Activated gamma-delta T cell (primary cell): ENCODE data around the gene ARL1.
A peak's percentile ranks its signal among the peaks of the same experiment; 100 is the strongest.
"Not testable (repeated sequence)": the region's sequence is repeated elsewhere in the genome, so short reads cannot be mapped to it uniquely, and the experiment has no call there.

Source experiments
- DNase-seq: peaks from one replicate; lab custom pipeline; 2025; lab: John Stamatoyannopoulos, UW
- total RNA-seq, 2 donors: gene quantifications; one replicate each; lab custom pipeline; 2026; lab: John Stamatoyannopoulos, UW

ARL1 gene
- total RNA-seq = 36.3 to 38.4 reads per million in 2 donors

DNA sequence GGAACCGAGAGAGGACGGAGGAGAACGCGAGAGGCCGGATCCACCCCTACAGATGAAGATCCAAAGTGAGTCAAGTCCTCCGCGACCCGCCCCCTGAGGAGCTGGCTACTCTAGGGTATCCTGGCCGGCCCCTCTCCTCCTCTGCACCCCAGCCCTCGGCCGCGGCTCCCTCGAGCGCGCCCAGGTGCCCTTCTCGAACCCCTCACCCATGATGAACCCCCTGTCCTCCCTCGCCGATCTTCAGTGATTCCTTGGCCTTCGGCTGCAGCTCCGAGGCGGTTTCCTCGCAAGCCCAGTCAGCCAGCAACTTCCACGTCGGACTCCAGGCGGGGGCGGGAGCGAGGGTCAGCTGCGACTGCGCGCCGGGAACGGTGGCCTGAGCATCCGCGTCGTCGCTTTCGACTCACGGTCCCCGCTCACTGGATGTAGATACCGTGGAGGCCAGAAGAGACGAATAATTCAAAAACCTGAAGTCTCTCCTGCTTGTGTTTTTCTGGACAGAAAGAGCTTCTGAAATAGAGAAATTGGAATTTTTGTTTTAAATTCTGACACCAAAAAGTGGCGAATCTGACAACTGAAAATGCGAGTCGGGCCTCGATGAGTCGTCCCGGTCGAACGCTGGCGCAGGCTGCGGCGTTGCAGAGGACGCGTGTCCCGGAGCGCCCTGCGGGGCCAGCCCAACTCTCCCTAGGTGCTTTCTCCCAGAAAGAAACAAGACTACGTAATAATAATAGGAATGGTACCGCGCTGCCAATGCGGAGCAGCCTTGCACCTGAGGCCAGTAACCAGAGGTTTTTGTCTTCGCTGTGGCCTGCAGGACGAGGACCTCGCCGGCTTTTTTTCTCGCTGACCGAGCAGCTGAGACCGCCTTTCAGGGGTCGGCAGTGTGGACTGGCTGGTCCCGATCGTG, at the start of gene ARL1:
Gene ARL1 (minus strand): TSS at position 337 of the 910 bp plus-strand sequence. CDS start 127 bp downstream, at position 210.
- DNase-seq = peak; percentile 64

DNA sequence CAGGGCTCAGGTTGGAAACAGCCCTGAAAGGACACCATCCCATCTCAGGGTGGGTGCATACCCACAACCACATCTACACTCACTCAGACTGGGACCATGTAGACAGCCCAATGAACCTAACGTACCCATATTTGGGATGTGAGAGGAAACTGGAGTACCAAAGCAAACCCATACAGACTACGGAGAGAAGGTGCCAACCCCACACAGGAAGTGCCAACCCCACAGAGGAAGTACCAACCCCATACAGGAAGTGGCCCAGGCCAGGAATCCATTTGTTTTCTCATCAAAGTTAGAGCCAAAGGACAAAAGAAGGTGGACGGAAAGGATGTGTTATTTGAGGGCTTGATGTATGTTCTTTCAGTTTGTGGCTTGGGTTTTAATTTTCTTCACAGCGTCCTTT, 48.1 kb upstream of the ARL1 start:
- DNase-seq = no peak

DNA sequence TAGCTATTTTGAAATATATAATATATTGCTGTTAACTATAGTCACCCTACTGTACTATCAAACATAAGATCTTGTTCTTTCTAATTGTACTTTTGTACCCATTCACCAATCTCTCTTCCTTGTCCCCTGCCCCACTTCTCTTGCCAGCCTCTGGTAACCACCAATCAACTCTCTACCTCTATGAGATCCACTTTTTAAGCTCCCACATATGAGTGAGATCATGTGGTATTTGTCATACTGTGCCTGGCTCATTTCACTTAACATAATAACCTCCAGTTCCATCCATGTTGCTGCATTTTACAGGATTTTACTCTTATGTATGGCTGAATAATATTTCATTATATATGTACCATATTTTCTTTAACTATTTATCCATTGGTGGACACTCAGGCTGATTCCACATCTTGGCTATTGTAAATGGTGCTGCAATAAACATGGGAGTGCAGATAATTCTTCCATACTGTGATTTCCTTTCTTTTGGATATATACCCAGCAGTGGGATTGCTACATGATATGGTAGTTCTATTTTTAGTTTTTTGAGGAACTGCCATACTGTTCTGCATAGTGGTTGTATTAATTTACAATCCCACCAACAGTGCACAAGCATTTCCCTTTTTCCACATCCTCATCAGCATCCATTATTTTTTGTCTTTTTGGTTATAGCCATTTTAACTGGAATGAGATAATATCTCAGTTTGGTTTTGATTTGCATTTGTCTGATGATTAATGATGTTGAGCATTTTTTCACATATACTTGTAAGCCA, 34.1 kb upstream of the ARL1 start:
- DNase-seq = no peak

DNA sequence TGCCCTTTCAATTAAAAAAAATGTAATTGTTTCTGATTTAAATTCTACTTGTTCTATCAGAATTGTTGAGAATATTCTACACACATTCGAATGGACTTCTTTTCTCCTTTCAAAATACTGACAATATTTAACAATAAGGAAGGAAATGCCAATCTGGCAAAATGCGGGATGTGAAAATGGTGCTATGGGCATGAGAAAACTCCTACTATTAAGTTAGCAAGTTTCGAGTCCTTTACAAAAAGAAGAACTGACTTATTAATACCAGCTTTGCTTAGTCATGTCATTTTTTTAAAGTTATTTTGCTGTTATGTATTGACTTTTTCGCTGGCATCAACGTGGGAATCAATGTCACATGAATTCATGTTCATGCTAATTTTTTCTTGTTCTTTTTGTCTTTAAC, 31.7 kb upstream of the ARL1 start:
- DNase-seq = no peak

DNA sequence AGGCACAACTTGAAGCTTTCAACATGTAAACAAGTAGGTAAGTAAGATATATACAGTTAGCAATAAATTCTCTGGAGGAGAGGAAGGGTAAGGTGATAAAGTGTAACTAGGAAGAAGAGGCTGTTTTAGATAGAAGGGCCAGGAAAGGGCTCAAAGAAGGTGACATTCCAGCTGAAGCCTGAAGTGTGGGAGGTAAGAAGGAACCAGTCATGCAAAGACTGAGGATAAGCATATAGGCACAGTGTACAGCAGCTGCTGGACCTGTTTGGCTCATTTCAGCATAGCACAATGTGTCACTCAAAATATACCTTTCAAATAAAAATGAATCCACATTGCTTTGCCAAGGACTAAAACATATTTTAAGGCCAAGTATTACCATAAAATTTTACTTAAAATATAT, 28.6 kb upstream of the ARL1 start:
- no peak for DNase-seq

DNA sequence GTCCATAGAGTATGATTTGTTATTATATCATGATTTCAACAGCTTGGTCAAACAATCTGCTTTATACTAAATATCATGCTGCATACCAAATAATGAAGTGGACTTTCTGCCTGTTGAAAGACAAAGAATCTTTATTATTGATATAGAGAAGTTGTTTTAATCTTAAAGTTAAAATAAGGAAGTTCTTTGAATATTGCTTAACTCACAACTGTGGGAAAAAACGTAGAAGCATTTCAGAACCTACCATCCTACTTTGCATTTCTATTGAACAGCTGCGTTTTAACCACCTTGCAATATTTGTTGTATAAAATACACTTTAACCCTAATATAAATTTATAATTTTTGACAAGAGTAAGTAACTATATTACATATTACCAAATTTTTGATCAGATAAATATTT, 22.9 kb upstream of the ARL1 start:
- DNase-seq = no peak

DNA sequence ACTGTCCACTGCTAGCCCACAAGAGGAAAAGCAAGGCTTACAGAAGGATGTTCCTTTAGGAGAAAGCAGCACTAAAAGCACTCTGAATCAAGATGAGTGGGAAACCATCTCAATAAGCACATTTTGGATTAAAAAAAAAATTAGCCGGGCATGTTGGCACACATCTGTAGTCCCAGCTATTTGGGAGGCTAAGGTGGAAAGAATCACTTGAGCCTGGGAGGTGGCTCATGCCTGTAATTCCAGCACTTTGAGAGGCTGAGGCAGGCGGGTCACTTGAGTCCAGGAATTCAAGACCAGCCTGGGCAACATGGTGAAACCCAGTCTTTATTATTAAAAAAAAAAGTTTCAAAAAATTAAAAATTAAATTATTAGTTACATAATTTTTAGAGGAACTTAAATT, 17.0 kb upstream of the ARL1 start:
- no peak for DNase-seq

DNA sequence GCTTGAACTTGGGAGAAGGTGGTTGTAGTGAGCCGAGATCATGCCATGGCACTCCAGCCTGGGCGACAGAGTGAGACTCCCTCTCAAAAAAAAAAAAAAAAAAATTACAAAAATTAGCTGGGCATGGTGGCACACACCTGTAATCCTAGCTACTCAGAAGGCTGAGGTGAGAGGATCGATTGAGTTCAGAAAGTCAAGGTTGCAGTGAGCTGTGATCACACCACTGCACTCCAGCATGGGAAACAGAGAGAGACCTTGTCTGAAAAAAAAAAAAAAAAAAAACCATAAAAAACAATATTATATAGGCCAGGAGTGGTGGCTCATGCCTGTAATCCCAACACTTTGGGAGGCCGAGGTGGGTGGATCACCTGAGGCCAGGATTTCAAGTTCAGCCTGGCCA, 14.5 kb upstream of the ARL1 start:
- DNase-seq = not testable (repeated sequence)

DNA sequence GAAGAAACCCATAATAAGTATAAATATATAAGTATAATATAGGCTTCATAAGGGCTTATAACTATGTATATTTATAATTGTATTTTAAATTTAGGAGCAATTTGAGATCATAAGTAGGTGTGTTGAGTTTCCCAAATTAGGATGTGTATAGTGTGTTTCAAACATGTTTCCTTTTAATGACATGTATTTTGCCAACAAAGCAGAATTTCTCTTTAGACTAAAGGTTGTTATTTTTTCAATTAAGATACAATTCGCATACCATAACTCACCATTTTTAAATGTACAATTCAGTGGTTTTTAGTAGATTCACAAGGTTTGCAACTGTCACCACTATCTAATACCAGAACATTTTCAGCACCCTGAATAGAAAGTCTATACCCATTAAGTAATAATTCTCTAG, 7.7 kb upstream of the ARL1 start:
- no peak for DNase-seq

DNA sequence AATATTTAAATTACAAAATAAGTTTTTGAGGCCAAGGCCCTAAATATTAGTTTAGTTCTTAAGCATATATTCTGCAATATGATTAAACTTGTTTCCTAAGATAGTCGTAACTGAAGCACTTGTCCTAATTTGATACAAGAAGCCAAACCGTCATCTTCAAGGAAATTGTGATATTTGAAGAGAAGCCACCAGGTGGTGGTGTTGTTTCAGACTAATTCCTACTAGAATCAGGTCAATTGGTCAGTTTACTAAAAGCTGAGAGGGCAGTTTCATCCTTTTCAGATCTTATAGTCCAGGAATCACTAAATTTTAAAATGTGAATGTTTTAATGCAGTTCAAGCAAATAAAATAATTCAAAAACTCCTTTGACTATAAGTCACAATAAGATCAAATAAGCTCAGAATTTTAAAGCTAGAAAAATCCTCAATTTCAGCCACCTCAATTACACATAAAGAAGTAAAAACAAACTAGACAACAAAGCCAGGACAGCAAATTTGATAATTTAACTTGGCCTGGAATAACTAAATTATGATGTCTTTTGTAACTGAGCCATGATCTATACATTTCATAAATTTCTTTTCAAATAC, 7.1 kb upstream of the ARL1 start:
- no peak for DNase-seq

DNA sequence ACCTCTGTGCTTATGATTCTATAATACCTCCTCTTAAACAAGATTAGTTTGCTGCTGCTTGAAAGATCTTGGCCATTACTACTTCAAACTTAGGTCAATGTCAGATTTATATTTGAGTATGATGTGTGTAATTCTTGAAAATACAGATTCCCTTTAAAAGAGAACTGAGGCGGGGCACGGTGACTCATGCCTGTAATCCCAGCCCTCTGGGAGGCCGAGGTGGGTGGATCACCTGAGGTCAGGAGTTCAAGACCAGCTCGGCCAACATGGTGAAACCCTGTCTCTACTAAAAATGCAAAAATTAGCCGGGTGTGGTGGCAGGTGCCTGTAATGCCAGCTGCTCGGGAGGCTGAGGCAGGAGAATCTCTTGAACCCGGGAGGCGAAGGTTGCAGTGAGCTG, 2.6 kb upstream of the ARL1 start:
- DNase-seq = not testable (repeated sequence)

DNA sequence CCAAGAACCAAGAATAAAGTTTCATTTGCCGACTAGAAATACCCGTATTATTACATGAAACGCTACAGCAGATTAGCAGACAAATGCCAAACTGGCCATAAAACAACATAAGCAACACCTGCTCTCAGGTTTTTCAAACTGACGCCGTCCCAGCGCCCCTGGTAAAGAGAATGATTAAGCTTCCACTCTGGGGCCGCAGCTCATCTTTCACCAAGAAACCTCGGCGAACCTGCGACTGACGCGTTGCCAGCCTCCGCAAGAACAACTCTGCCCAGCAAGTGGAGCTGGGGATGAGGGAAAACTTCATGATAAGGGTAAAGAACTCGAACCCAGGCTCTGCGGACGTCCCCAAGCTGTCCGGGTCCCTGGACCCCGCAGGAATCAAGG, 530 bp downstream of the ARL1 start:
- no peak for DNase-seq

DNA sequence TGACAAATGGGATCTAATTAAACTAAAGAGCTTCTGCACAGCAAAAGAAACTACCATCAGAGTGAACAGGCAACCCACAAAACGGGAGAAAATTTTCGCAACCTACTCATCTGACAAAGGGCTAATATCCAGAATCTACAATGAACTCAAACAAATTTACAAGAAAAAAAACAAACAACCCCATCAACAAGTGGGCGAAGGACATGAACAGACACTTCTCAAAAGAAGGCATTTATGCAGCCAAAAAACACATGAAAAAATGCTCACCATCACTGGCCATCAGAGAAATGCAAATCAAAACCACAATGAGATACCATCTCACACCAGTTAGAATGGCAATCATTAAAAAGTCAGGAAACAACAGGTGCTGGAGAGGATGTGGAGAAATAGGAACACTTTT, 16.4 kb downstream of the ARL1 start:
- not testable (repeated sequence) for DNase-seq

DNA sequence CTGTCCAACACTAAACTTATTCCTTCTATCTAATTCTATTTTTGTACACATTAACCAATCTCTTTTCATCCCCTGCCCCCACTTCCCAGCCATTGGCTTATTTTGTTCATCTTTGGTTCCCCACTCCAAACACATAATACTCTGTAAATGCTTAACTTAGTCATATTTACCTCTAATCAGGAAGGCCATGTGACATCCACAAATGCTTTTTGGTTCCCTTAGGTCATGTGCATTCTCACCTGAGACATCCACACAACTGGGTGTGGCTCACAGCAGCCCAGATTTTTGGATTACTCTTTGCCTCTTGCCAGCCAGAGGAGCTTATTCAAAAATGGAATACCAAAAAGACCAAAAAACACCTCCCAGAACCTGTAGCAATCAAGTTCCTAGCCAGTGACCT, 28.4 kb downstream of the ARL1 start:
- DNase-seq = no peak

DNA sequence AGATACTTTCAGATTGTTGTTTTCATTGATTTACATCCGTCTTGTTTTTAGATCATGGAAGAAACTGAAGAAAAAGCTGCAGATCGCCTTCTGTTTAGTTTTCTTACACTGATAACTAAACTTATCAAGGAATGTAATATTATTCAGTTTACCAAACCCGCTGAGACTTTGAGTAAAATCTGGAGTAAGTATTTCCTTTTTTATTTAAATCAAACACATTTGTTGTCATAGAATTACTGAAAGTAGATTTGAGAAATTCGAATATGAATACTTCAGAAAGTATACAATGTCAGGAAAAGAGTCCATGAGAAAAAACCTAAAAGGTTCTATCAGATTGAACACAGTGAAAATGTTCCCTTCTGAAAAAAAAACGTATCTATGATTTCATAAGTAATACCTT, 32.0 kb downstream of the ARL1 start:
- DNase-seq = no peak

DNA sequence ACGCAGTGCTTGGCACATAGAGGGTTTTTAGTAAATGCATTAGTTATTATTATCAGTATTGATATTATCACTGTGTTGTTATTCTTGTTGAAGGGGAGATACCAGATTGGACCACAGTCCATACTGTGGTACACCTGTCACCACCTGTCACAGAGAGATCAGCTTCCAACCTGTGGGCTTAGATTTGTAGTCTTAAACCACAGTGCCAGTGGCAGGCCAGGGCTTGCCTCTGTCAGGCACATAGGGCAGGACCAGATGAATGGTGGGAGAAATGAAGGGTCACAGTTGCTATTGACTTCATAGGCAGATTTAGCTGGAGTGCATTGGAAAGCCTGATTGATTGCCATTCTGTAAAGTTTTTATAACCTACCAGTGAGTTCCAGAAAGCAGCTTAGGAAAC, 35.1 kb downstream of the ARL1 start:
- DNase-seq = no peak

DNA sequence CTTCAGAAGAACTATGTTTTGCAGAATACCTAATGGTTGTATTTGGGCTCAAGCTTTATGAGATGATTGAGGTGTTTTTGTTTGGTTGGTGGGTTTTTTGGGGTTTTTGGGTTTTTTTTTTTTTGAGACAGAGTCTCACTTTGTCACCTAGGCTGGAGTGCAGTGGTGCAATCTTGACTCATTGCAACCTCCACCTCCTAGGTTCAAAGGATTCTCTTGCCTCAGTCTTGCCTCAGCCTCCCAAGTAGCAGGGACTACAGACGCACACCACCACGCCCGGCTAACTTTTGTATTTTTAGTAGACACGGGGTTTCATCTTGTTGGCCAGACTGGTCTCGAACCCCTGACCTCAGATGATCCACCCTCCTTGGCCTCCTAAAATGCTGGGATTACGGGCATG, 39.6 kb downstream of the ARL1 start:
- no peak for DNase-seq

DNA sequence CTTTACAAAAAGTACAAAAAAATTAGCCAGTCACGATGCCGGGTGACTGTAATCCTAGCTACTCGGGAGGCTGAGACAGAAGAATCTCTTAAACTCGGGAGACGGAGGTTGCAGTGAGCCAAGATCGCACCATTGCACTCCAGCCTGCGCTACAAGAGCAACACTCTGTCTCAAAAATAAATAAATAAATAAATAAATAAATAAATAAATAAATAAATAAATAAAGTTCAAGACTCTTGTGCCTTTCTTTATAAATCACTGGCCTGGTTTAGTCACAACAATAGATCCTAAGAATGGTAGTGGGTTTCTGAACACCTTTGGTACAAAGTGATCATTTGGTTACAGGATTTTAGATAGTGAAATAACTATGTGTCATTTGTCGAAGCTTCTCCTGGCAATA, 46.1 kb downstream of the ARL1 start:
- no peak for DNase-seq

DNA sequence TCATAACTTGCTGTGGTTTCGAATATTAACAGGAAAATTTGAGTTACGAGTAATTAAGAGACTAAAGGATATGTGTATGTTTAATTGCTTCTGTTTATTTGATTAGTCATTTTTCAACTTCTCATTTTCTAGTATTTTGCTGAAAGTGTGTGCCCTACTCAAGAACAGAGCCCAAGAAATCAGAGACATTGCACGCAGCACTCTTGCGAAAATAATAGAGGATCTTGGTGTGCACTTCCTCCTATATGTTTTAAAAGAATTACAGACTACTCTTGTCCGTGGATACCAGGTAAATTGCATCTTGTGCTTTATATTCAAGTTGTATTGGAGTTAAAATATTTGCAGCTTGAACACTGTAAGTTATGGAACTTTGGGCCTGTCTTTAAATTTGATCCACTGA, 50.8 kb downstream of the ARL1 start:
- DNase-seq = no peak

DNA sequence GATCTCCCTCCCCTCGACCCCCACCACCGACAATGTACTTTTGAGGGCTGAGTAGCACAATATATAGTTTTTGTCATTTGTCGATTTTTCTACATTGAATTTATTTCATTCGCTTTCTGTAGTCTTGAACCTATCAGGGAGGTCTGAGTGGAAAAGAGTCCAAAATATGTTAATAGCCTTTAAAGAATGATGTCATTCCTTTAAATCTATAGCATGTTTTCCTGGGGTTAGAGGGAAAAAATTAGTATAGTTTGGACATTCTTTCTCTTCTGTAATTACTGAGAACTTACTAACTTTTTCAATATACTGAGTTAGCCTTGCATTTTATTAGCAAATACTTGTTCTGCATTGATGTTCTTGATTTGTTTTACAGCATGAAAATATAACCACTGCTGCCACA, 55.9 kb downstream of the ARL1 start:
- no peak for DNase-seq

DNA sequence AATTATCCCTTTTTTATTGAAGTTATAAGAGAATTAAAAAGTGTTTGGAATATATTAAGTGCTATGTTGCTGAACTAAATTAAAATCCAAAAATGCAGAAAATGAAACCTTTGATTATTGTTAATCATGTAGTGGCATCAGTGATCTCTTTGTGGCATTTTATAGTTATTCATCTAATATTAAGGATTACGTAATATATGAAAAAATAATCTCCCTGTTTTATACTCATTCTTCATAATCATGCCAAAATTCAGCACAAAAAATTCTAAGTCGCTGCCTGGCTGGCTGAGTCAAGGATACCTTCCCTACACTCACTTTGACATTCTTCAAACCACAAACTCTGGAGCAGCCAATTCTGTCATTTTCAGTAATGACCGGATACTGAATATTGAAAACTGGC, 63.7 kb downstream of the ARL1 start:
- DNase-seq = no peak
